ENCODE measurements around the gene KCNQ4. TPM values are rescaled to one million over a fixed set of nuclear protein-coding genes. Genes with fewer than 3 reads are reported as not detected.

KCNQ4 gene
- total RNA-seq, 3 donors from 2014 or later (not counting 1 experiment from before 2014, with no cell fraction given) = 0.14 to 0.45 (median 0.35) TPM

DNA sequence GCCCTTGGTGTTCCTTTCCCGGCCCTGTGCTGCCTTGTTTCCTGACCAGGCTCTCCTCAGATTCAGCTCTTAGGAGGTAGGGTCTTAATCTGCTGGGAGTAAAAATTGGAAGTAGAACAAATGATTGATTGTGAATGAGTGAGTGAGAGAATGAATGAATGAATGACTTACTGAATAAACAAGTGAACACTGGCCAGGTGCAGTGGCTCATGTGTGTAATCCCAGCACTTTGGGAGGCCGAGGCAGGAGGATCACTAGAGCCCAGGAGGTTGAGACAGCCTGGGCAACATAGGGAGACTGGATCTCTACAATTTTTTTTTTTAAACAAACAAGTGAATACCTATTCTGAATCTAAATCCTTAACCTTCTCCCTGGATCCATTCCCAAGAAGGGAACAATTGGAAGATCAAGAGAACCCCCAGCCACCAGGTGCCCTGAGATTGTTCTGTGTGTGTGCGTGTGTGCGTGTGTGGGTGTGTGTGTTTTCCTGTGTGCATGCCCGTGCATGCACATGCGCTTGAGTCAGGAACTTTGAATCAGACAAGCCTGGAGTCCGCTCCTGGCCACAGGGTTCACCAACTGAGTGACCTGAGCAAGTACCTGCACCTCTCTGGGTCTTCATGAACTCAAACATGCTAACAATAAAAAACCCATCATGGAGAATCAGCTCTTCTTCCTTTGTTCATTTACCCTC lies 102.9 kb downstream of the KCNQ4 start:
- intact Hi-C loops (cut with micrococcal nuclease) = no loop called here
- no peak overlapping the region for H3K27ac Mint-ChIP-seq
- DNase-seq (no peak), ATAC-seq (no peak)
- WGBS (ENCODE audit: insufficient coverage) = 71% methylated on average over 7 of the region's 7 CpGs
- H3K27ac ChIP-seq (ENCODE audit: low read length) = no peak overlapping the region
- no peaks in the 10 kb centered on the region for H3K9me3 Mint-ChIP-seq
- no peaks in the 10 kb centered on the region for H3K36me3 ChIP-seq (ENCODE audit: control insufficient read depth, insufficient read depth, low read length)
- H3K27me3 Mint-ChIP-seq (ENCODE audit: low read depth in 2 of 2) = peaks cover 36 to 46% of the 10 kb centered on the region in 2 donors
- no peak for TF ChIP-seq CTCF (IDR thresholded peaks at IDR 0.05)
- no peak overlapping the region for H3K4me3 ChIP-seq (ENCODE audit: low read length)
- H3K4me1 Mint-ChIP-seq = peaks cover 6% of the 10 kb centered on the region in 2 donors
- H3K27me3 ChIP-seq (ENCODE audit: control insufficient read depth, insufficient read depth, low read length) = peaks cover 8% of the 10 kb centered on the region
- H3K4me1 ChIP-seq (ENCODE audit: control insufficient read depth, insufficient read depth, low read length) = peaks cover 3% of the 10 kb centered on the region
- no peak overlapping the region for H3K4me3 Mint-ChIP-seq
- H3K36me3 Mint-ChIP-seq = no peaks in the 10 kb centered on the region
- H3K9me3 ChIP-seq (ENCODE audit: control insufficient read depth, insufficient read depth, low read length) = no peaks in the 10 kb centered on the region

GRCh38 chr1:40887012-40887378 lies 103.4 kb downstream of the KCNQ4 start:
- DNase-seq (no peak), ATAC-seq (no peak)
- Mint-ChIP-seq H3K4me3 (no peak overlapping the region), H3K36me3 (no peaks in the 10 kb centered on the region), H3K27me3 (ENCODE audit: low read depth in 2 of 2) (peaks cover 36 to 46% of the 10 kb centered on the region in 2 donors), H3K4me1 (peaks cover 6% of the 10 kb centered on the region in 2 donors), H3K9me3 (no peaks in the 10 kb centered on the region), H3K27ac (no peak overlapping the region)
- Histone ChIP-seq H3K27me3 (ENCODE audit: control insufficient read depth, insufficient read depth, low read length) (peaks cover 8% of the 10 kb centered on the region), H3K9me3 (ENCODE audit: control insufficient read depth, insufficient read depth, low read length) (no peaks in the 10 kb centered on the region), H3K27ac (ENCODE audit: low read length) (no peak overlapping the region), H3K36me3 (ENCODE audit: control insufficient read depth, insufficient read depth, low read length) (no peaks in the 10 kb centered on the region), H3K4me1 (ENCODE audit: control insufficient read depth, insufficient read depth, low read length) (peaks cover 3% of the 10 kb centered on the region), H3K4me3 (ENCODE audit: low read length) (no peak overlapping the region)
- intact Hi-C loops (cut with micrococcal nuclease) = no loop called here
- 100% methylated on average over 1 of the region's 1 CpG for WGBS (ENCODE audit: insufficient coverage)
- no peak for TF ChIP-seq CTCF (IDR thresholded peaks at IDR 0.05)

DNA sequence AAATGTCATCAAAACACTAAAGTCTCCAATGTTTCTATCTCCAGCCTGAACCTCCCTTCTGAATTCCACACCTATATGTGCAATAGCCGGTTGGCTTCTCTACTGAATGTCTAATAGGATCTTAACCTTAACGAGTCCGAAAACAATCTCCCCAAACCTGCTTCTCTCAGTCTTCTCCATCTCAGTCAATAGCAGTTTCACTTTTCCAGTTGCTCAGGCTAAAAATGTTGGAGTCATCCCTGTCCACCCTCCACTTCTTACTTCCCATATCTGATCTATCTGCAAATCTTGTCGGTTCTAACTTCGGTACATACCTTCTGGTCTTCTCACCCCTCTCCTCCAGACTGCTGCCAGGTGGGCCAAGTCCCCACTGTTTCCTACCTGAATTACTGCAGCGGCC lies 104.1 kb downstream of the KCNQ4 start:
- H3K27ac Mint-ChIP-seq = no peak overlapping the region
- H3K4me3 ChIP-seq (ENCODE audit: low read length) = no peak overlapping the region
- TF ChIP-seq CTCF (IDR thresholded peaks at IDR 0.05) = no peak
- no peaks in the 10 kb centered on the region for H3K36me3 Mint-ChIP-seq
- H3K27ac ChIP-seq (ENCODE audit: low read length) = no peak overlapping the region
- ATAC-seq (no peak), DNase-seq (no peak)
- intact Hi-C loops (cut with micrococcal nuclease) = no loop called here
- H3K27me3 Mint-ChIP-seq (ENCODE audit: low read depth in 2 of 2) = peaks cover 34 to 44% of the 10 kb centered on the region in 2 donors
- H3K9me3 Mint-ChIP-seq = no peaks in the 10 kb centered on the region
- peaks cover 8% of the 10 kb centered on the region for H3K27me3 ChIP-seq (ENCODE audit: control insufficient read depth, insufficient read depth, low read length)
- no peak overlapping the region for H3K4me3 Mint-ChIP-seq
- no peaks in the 10 kb centered on the region for H3K36me3 ChIP-seq (ENCODE audit: control insufficient read depth, insufficient read depth, low read length)
- H3K9me3 ChIP-seq (ENCODE audit: control insufficient read depth, insufficient read depth, low read length) = no peaks in the 10 kb centered on the region
- H3K4me1 Mint-ChIP-seq = peaks cover 6% of the 10 kb centered on the region in 2 donors
- WGBS (ENCODE audit: insufficient coverage) = 93% methylated on average over 6 of the region's 6 CpGs
- peaks cover 3% of the 10 kb centered on the region for H3K4me1 ChIP-seq (ENCODE audit: control insufficient read depth, insufficient read depth, low read length)

Other genes with a start within 250 kb of the KCNQ4 start
- 1 to 10 TPM in 2 of 3 donors, under 1 TPM in 1; 0.56 to 2.1 (median 1.1) TPM for gene RIMS3, start 118.1 kb upstream of the KCNQ4 start, total RNA-seq
- gene NFYC, start 92.1 kb upstream of the KCNQ4 start, total RNA-seq = 10 to 100 TPM; 38.7 to 60.4 (median 48.5) TPM
- 1 to 10 TPM; 3.5 to 7.7 (median 4.9) TPM for gene CITED4, start 78.6 kb downstream of the KCNQ4 start, total RNA-seq
- gene CTPS1, start 195.9 kb downstream of the KCNQ4 start, total RNA-seq = 100 to 1,000 TPM in 1 of 3 donors, 10 to 100 TPM in 2; 90.5 to 128 (median 99.0) TPM
- under 1 TPM; 0.09 to 0.18 (median 0.09) TPM for gene SLFNL1, start 237.9 kb downstream of the KCNQ4 start, total RNA-seq

Data from natural killer cell (primary cell).